Sciatic nerve (tissue), 2 donors: Measurements from ENCODE around the gene ALOXE3. TPM values are rescaled to one million over a fixed set of nuclear protein-coding genes. Genes with fewer than 3 reads are reported as not detected.

Experiments used
- ATAC-seq: fragments of 200-7000 bp; cut with Tn5 transposase; one replicate; pipeline ENCODE4 v1.9.1; 2020; ENCODE audit warnings: mild to moderate bottlenecking, moderate library complexity
- DNase-seq: peaks from one replicate; pipeline ENCODE4 v3.0.0-alpha.2; 2020; ENCODE audit warnings: low spot score
- intact Hi-C: fragments of 100-400 bp; cut with DNase I; formaldehyde crosslinking; loops from one replicate; pipeline ENCODE4 v1.14.2; 2022
- microRNA-seq: library from miRNA; unstranded; fragments of <30 nt; microRNA quantifications from one replicate; pipeline ENCODE4 v1.2.0, GENCODE V29; 2020
- total RNA-seq: library from RNA; stranded (reverse); fragmentation: NEBNext Ultra II Directional; extraction: Animal tissue kit (Norgen Biotek cat#: 25700); gene quantifications from one replicate; pipeline ENCODE4 v1.2.1, GENCODE V29; 2021
- donor health status: DM: no; HTN: no; CAD: no.
- donor health status: DM: no; HTN: no; CAD: no.

ALOXE3 gene
- total RNA-seq, 1 donor from 2014 or later: not detected

- intact Hi-C loops: no loop called here
- DNase-seq (no peak), ATAC-seq (no peak)
Measured at GRCh38 chr17:8046929-8047768, 71.2 kb downstream of the ALOXE3 start.

- no peak for ATAC-seq
- intact Hi-C loops: no loop called here
- DNase-seq: no peak
Measured at GRCh38 chr17:8046306-8046928, 71.9 kb downstream of the ALOXE3 start.

Small RNA genes within 50 kb of the gene (microRNA-seq; reads per million reads assigned to microRNA genes)
- gene MIR4314 (not detected), gene MIR6883 (not detected)

Other genes with a start within 250 kb of the ALOXE3 start
- 138 TPM for gene CHD3, start 229.7 kb downstream of the ALOXE3 start, total RNA-seq
- gene RNF227, start 202.2 kb downstream of the ALOXE3 start, total RNA-seq: 5.7 TPM
- gene KCNAB3, start 188.7 kb downstream of the ALOXE3 start, total RNA-seq: 1.2 TPM
- gene TRAPPC1, start 186.6 kb downstream of the ALOXE3 start, total RNA-seq: 78.3 TPM
- gene CNTROB, start 186.3 kb downstream of the ALOXE3 start, total RNA-seq: 27.8 TPM
- not detected for gene GUCY2D, start 115.9 kb downstream of the ALOXE3 start, total RNA-seq
- not detected for gene ALOX15B, start 79.5 kb downstream of the ALOXE3 start, total RNA-seq
- gene ALOX12B, start 30.8 kb downstream of the ALOXE3 start, total RNA-seq: not detected
- 1.1 TPM for gene HES7, start 5.6 kb upstream of the ALOXE3 start, total RNA-seq
- gene PER1, start 33.9 kb upstream of the ALOXE3 start, total RNA-seq: 182 TPM
- gene VAMP2, start 44.4 kb upstream of the ALOXE3 start, total RNA-seq: 108 TPM
- gene TMEM107, start 57.9 kb upstream of the ALOXE3 start, total RNA-seq: 23.0 TPM
- 14.4 TPM for gene BORCS6, start 71.7 kb upstream of the ALOXE3 start, total RNA-seq
- gene AURKB, start 92.1 kb upstream of the ALOXE3 start, total RNA-seq: 48.5 TPM
- 54.5 TPM for gene CTC1, start 129.5 kb upstream of the ALOXE3 start, total RNA-seq
- gene PFAS, start 130.8 kb upstream of the ALOXE3 start, total RNA-seq: 27.5 TPM
- 20.9 TPM for gene RANGRF, start 170.2 kb upstream of the ALOXE3 start, total RNA-seq
- gene SLC25A35, start 176.9 kb upstream of the ALOXE3 start, total RNA-seq: 6.7 TPM
- 32.1 TPM for gene ARHGEF15, start 191.7 kb upstream of the ALOXE3 start, total RNA-seq
- not detected for gene ODF4, start 221.3 kb upstream of the ALOXE3 start, total RNA-seq